Erythroblast (primary cell): ENCODE results near the gene ACRBP.
"Not testable (repeated sequence)": the region's sequence is repeated elsewhere in the genome, so short reads cannot be mapped to it uniquely, and the experiment has no call there.

Source experiments
- GATA1 ChIP-seq: IDR thresholded peaks from 2 replicates; pipeline ENCODE4 v1.6.1; 2011; ENCODE audit warnings: low read depth, mild to moderate bottlenecking, control low read depth, low read length, moderate library complexity
- POLR2A ChIP-seq: IDR thresholded peaks from 2 replicates; pipeline ENCODE4 v1.6.1; 2011; ENCODE audit warnings: mild to moderate bottlenecking, low read length

- TF ChIP-seq POLR2A, GATA1: not testable (repeated sequence)
Observed at GRCh38 chr12:6595673-6596072, 51.6 kb downstream of the ACRBP start.
